IMR-90 (cell line): Measurements from ENCODE around the gene CNOT2. TPM values are rescaled to one million over a fixed set of nuclear protein-coding genes. Genes with fewer than 3 reads are reported as not detected.

Experiments
- ATAC-seq: fragments of 200-7000 bp; cut with Tn5 transposase; 2 replicates; pipeline ENCODE4 v1.9.1; 2020; ENCODE audit warnings: low read depth, mild to moderate bottlenecking, moderate library complexity
- BruUV-seq: library from RNA; stranded (reverse); fragments of 400-500 nt; replicated peaks from 2 replicates; lab custom pipeline; 2021; lab: Mats Ljungman, UMichigan
- CTCF ChIA-PET: fragments of 300-600 bp; formaldehyde crosslinking; extraction: SDS; loops from one replicate; lab custom pipeline; 2021; ENCODE audit warnings: antibody characterized with exemption; lab: Yijun Ruan, JAX
- POLR2A ChIA-PET: fragments of 300-600 bp; sonication (Branson Sonifier 250); formaldehyde crosslinking; loops from one replicate; lab custom pipeline; 2022; ENCODE audit warnings: antibody characterized with exemption; ENCODE audit not compliant: unreplicated experiment; lab: Charles Lee
- DNase-seq: peaks from one replicate; pipeline ENCODE4 v3.0.0; 2013
- H2AFZ ChIP-seq: replicated peaks from 2 replicates; pipeline ENCODE3; 2013; ENCODE audit warnings: low read length, mild to moderate bottlenecking; ENCODE audit not compliant: poor library complexity
- H2AK5ac ChIP-seq: 2 replicates; pipeline ENCODE4 v1.6.1; 2013; ENCODE audit warnings: low read depth, low read length, inconsistent platforms
- H2AK9ac ChIP-seq: replicated peaks from 2 replicates; pipeline ENCODE3; 2013; ENCODE audit warnings: mild to moderate bottlenecking, low read depth, low read length, moderate library complexity; ENCODE audit not compliant: poor library complexity
- H2BK120ac ChIP-seq: 2 replicates; pipeline ENCODE4 v1.6.1; 2013; ENCODE audit warnings: low read depth, low read length, inconsistent platforms
- H2BK15ac ChIP-seq: 3 replicates; pipeline ENCODE4 v1.6.1; 2013; ENCODE audit warnings: low read depth, low read length, inconsistent platforms
- H2BK20ac ChIP-seq: 2 replicates; pipeline ENCODE4 v1.6.1; 2013; ENCODE audit warnings: low read depth, mild to moderate bottlenecking, inconsistent platforms, low read length, moderate library complexity
- H2BK5ac ChIP-seq: 2 replicates; pipeline ENCODE4 v1.6.1; 2013; ENCODE audit warnings: mild to moderate bottlenecking, low read depth, low read length, inconsistent platforms; ENCODE audit not compliant: poor library complexity, severe bottlenecking
- H3K14ac ChIP-seq: replicated peaks from 2 replicates; pipeline ENCODE4 v1.6.1; 2013; ENCODE audit warnings: low read depth, low read length, inconsistent platforms
- H3K18ac ChIP-seq: 2 replicates; pipeline ENCODE4 v1.6.1; 2013; ENCODE audit warnings: low read depth, low read length, control low read depth
- H3K23ac ChIP-seq: 2 replicates; pipeline ENCODE4 v1.6.1; 2013; ENCODE audit warnings: low read depth, low read length, inconsistent platforms
- H3K27ac ChIP-seq: 2 replicates; pipeline ENCODE4 v1.5.1; 2013; ENCODE audit warnings: mild to moderate bottlenecking, control low read depth, low read length; ENCODE audit not compliant: insufficient read depth
- H3K27me3 ChIP-seq: 2 replicates; pipeline ENCODE4 v1.6.1; 2013; ENCODE audit warnings: low read length; ENCODE audit not compliant: control insufficient read depth, insufficient read depth
- H3K36me3 ChIP-seq: 2 replicates; pipeline ENCODE4 v1.6.1; 2013; ENCODE audit warnings: low read length, mixed read lengths; ENCODE audit not compliant: control insufficient read depth, insufficient read depth
- H3K4ac ChIP-seq: 2 replicates; pipeline ENCODE4 v1.6.1; 2013; ENCODE audit warnings: low read depth, low read length, inconsistent platforms
- H3K4me1 ChIP-seq: 2 replicates; pipeline ENCODE4 v1.6.1; 2013; ENCODE audit warnings: low read length, mixed read lengths; ENCODE audit not compliant: control insufficient read depth, insufficient read depth
- H3K4me2 ChIP-seq: 2 replicates; pipeline ENCODE4 v1.6.1; 2013; ENCODE audit warnings: low read depth, mild to moderate bottlenecking, control low read depth, low read length, moderate library complexity
- H3K4me3 ChIP-seq: 2 replicates; pipeline ENCODE4 v1.5.1; 2013; ENCODE audit warnings: low read depth, mild to moderate bottlenecking, control low read depth, low read length, moderate library complexity; ENCODE audit not compliant: insufficient read depth
- H3K56ac ChIP-seq: 2 replicates; pipeline ENCODE4 v1.6.1; 2013; ENCODE audit warnings: low read length, inconsistent platforms; ENCODE audit not compliant: insufficient read depth; ENCODE audit errors: extremely low read depth
- H3K79me1 ChIP-seq, 2 experiments: 2 replicates each; pipeline ENCODE4 v1.6.1; 2013; ENCODE audit warnings: low read length in 2 of 2, inconsistent platforms in 1 of 2, low read depth in 1 of 2
- H3K9ac ChIP-seq: 2 replicates; pipeline ENCODE4 v1.6.1; 2013; ENCODE audit warnings: low read depth, low read length, control low read depth
- H3K9me1 ChIP-seq: 2 replicates; pipeline ENCODE4 v1.6.1; 2013; ENCODE audit warnings: low read length, inconsistent platforms; ENCODE audit not compliant: insufficient read depth
- H3K9me3 ChIP-seq: 2 replicates; pipeline ENCODE4 v1.6.1; 2013; ENCODE audit warnings: low read length; ENCODE audit not compliant: control insufficient read depth, insufficient read depth
- H4K20me1 ChIP-seq: 2 replicates; pipeline ENCODE4 v1.6.1; 2013; ENCODE audit warnings: low read length, inconsistent platforms; ENCODE audit not compliant: insufficient read depth
- H4K5ac ChIP-seq: 2 replicates; pipeline ENCODE4 v1.6.1; 2013; ENCODE audit warnings: mild to moderate bottlenecking, low read depth, low read length, control low read depth
- H4K8ac ChIP-seq, 2 experiments: 2 replicates each; pipeline ENCODE4 v1.6.1; 2013; ENCODE audit warnings: low read depth in 2 of 2, low read length in 2 of 2, control low read depth in 1 of 2, inconsistent platforms in 1 of 2
- H4K91ac ChIP-seq: 2 replicates; pipeline ENCODE4 v1.6.1; 2013; ENCODE audit warnings: low read depth, low read length, inconsistent platforms; ENCODE audit not compliant: insufficient read depth
- SMC3 ChIP-seq: fragments of 150-350 bp; IDR thresholded peaks from 2 replicates; pipeline ENCODE4 v1.6.1; 2016; ENCODE audit warnings: low read depth, mild to moderate bottlenecking, antibody characterized with exemption, low read length, moderate library complexity
- WGBS, 2 experiments: methylation state at CpG; one replicate each; pipeline versions ENCODE4 v1.1.5 to v1.1.7; 2013; ENCODE audit warnings: missing lambda C conversion rate in 2 of 2; ENCODE audit not compliant: insufficient read length in 1 of 2; ENCODE audit errors: extremely low coverage in 2 of 2; 5-methylcytosine and 5-hydroxymethylcytosine counted together
- dilution Hi-C: fragments of 300-500 bp; cut with HindIII; formaldehyde crosslinking; loops from one replicate; pipeline ENCODE4 v1.14.3; 2018; ENCODE audit warnings: low sequenced_read_pairs; ENCODE audit not compliant: unreplicated experiment
- in situ Hi-C: fragments of 300-500 bp; cut with MboI; formaldehyde crosslinking; loops from 3 replicates; pipeline ENCODE4 v1.14.3; 2019; ENCODE audit warnings: low sequenced_read_pairs, inconsistent platforms, mixed read lengths
- intact Hi-C: fragments of 100-400 bp; cut with micrococcal nuclease; formaldehyde crosslinking; loops from 2 replicates; pipeline ENCODE4 v1.10.0; 2022
- polyA plus RNA-seq, 3 experiments: library from polyadenylated mRNA; depleted of rRNA; stranded (reverse); fragments of >200 nt; gene quantifications; 2 replicates each; pipeline ENCODE4 v1.2.3, GENCODE V29; 2012; ENCODE audit warnings: low replicate concordance in 1 of 3
- total RNA-seq: library from RNA; depleted of rRNA; stranded (reverse); fragments of >200 nt; gene quantifications from 2 replicates; pipeline ENCODE4 v1.2.3, GENCODE V29; 2012

CNOT2 gene
- total and polyA plus RNA-seq, 2 of the 4 experiments (the other 2 are of a cell fraction), result 63.4 to 159 TPM

- Histone ChIP-seq H2BK5ac (no peak overlapping the region), H3K9ac (no peak overlapping the region), H3K56ac (no peak overlapping the region), H3K23ac (no peak overlapping the region), H2AK9ac (no peak overlapping the region), H3K4me1 (no peaks in the 10 kb centered on the region; the same call in 1 of the 2 replicates), H4K91ac (no peak overlapping the region), H4K8ac (no peak overlapping the region), H3K36me3 (no peaks in the 10 kb centered on the region), H3K14ac (no peak overlapping the region), H3K18ac (no peak overlapping the region), H3K9me1 (no peaks in the 10 kb centered on the region), H2BK15ac (no peak overlapping the region), H2BK120ac (no peak overlapping the region), H3K27me3 (no peaks in the 10 kb centered on the region), H2BK20ac (no peak overlapping the region), H3K9me3 (no peaks in the 10 kb centered on the region), H3K4me3 (no peak overlapping the region), H4K20me1 (peaks cover 28% of the 10 kb centered on the region; the same call in 1 of the 2 replicates), H3K4ac (no peak overlapping the region), H2AK5ac (no peak overlapping the region), H3K27ac (no peak overlapping the region), H3K79me1 (peaks cover 0 to 23% of the 10 kb centered on the region in 2 experiments; a peak in 3 of 4 replicates), H2AFZ (no peak overlapping the region), H4K5ac (no peak overlapping the region), H3K4me2 (no peak overlapping the region)
- WGBS, 2 experiments, result no CpG with 5 or more reads among the region's 1 CpG
- ChIA-PET POLR2A (no interaction called here), CTCF (no interaction called here)
- TF ChIP-seq SMC3, result no peak
- intact Hi-C loops (no loop called here), dilution Hi-C loops (no loop called here), in situ Hi-C loops (no loop called here)
- ATAC-seq, result no peak
- no peak for DNase-seq
- BruUV-seq, result no TSS peak
These were observed 17.4 kb downstream of the CNOT2 start for GRCh38 chr12:70260646-70261045.
